Measurements from ENCODE around the gene GARNL3.

The GARNL3 gene

DNA sequence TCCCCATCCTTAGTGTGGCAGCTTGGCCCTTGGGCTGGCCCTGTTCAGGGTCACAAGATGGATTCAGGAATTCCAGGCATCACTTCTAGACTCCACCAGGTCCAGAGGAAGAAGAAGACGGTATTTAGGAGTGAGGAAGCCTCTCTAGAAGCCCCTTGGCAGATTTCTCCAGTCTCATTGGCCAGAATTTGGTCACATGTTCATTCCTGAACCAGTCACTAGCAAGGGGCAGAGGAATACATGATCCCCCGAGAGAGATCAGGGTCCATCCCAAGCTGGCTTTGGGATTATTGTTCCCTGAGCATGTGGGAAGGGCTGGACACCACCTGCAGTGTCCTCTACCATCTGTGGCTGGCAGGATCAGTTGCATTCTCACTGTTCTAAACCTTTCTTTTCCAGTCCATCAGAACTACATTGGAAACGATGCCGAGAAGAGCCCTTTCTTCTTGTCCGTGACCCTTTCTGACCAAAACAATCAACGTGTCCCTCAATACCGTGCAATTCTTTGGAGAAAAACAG, 48.5 kb downstream of the GARNL3 start:
- DNase-seq (ENCODE audit: low read depth in 2 of 2), result no peak

DNA sequence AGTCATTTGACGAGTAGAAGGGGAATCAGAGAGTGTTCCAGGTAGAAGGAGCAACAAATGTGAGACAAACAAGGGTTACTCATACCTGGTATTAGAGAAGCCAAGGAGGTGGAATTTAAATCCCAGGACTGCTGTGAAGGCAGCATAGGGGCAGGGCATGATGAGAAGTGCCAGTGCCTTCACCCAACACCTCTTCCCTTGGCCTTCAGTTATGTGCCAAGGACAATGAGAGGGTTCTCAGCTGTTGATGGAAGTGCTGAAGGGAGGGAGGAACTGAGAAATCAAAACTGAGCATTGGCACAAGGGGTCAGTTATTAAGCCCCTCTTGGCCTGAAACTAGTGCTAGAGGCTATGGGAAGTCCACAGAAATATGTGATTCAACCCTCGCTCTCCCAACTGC, 50.3 kb downstream of the GARNL3 start:
- DNase-seq (ENCODE audit: low read depth in 2 of 2), result no peak

DNA sequence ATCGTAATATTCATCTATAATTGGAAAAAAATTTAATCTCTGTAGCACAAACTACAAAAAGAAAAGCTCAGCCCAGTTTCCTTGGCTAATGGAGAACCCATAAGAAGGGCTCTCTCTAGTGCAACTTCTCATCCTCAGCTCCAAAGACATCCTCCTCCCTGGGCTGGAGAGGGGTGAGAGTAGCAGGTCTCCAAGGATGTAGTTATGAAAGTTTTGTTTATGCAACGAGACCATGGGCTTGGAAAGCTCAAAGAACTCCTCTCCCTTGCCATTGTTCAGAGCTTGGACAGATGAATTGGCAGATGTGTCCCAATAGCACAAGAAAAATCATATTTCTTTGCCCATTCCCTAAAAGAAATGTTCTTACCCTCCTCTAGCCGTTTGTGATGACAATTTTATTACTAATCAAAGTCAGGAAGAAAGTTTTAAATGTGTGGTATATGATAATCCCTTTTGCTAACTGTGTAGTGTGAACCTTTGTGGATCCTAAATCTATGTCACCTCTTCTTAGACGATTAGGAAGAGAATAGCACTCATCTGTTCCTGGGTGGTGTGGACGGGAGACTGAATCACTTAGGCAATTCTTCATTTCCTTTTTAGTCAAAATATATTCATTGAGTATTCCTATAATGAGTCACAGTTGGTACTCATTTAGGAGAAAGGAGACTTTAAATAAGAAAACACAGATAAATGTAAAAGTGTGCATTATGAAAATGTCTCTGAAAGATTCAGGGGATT, 52.2 kb downstream of the GARNL3 start:
- DNase-seq (ENCODE audit: low read depth in 2 of 2), result no peak

DNA sequence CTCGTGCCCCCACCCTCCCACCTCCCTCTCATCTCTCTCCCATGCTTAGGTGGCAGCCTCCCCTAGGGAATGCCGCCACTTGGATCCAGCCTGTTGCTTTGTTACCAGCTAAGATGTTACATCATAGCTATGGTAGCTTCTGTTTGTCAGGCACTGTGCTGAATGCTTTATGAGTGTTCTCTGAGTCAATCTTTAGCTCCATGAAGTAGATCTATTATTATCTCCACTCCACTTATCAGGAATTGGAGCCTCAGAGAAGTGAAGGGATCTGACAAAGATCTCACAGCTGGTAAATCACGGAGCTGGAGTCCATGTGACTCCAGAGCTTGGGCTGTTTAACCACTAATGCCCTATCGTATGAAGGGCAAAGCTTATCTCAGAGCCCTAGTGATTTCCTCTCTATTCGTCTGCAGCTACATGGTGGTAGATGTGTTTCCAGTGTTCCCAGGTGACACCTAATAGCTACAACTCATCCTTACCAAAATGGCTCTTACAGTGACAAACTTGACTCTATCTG, 54.1 kb downstream of the GARNL3 start:
- no peak for DNase-seq (ENCODE audit: low read depth in 2 of 2)

DNA sequence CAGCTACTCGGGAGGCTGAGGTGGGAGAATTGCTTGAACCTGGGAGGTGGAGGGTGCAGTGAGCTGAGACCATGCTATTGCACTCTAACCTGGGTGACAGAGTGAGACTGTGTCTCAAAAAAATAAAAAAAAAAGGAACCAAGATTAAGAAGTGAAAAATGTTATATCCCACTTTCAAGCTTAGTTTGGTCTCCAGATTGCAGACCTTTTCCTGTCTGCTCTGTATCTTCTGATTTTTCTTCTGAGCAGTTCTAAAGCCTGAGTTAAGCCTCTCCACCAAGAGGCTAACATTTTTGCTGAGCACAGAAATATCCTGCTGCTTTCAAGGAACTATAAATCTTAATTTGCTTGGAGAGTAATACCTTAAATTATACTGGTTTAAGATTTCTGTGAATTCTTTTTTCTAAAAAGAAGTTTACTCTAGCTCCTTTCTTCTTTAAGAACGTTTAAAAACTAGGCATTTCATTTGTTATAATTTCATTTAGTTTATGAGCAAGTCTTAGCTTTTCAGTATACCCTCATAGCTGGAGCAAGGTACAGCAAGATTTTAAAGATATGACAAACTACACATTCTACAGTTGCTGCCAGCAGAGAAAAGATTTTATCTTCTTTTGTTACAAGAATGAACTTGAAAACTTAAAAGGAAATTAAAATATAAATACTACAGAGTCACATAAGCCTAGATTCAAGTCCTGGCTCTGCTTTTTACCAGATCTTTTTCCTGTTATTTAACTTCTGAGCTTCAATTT, 55.0 kb downstream of the GARNL3 start:
- no peak for DNase-seq (ENCODE audit: low read depth in 2 of 2)

DNA sequence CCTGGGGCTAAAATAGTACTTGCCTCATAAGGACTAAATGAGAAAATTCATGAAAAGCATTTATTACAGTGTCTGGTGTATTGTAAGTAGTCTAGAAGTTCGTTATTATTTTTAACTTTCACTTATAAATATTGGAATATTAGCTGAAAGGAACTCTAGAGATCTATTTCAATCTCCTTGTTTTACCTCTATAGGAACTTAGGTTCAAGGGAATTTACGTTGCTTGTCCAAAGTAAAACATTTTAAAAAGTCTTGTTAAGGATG, 55.5 kb downstream of the GARNL3 start:
- DNase-seq (ENCODE audit: low read depth in 2 of 2), result no peak

DNA sequence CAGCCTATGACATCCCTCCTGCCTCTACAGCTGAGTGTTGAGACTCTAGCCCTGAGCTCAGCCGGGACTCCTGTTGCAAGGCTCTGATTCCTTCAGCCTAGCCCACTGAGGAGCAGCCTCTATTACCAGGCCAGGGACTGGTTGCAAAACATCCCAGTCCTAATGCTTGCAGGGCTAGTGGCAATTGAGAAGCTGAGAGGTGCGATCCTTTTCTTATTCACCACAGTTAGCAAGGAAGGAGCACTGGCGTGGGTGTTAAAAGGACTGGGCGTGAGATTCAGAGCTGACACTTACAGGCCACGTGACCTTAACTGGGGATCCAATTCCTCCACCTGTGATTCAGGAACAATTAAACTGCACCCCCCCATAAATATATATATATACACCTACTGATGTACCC, 58.8 kb downstream of the GARNL3 start:
- DNase-seq (ENCODE audit: low read depth in 2 of 2), result no peak

DNA sequence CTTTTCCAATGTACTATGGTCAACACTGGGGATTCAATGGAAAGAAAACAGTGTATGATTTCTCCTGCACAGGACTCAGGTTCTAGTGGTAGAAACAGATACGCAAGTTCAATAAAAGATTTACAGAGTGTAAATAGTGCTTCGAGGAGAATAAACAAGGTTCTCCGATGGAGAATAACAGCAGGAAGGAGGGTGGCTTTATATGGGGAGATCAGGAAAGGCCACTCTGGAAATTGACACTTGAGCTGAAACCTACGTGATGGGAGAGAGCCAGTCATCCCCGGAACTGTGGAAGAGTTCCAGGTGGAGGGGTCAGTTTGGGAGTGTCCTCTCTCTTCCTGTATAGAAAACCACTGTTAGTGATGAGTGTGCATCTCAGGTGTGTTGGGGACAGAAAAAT, 65.9 kb downstream of the GARNL3 start:
- no peak for DNase-seq (ENCODE audit: low read depth in 2 of 2)

DNA sequence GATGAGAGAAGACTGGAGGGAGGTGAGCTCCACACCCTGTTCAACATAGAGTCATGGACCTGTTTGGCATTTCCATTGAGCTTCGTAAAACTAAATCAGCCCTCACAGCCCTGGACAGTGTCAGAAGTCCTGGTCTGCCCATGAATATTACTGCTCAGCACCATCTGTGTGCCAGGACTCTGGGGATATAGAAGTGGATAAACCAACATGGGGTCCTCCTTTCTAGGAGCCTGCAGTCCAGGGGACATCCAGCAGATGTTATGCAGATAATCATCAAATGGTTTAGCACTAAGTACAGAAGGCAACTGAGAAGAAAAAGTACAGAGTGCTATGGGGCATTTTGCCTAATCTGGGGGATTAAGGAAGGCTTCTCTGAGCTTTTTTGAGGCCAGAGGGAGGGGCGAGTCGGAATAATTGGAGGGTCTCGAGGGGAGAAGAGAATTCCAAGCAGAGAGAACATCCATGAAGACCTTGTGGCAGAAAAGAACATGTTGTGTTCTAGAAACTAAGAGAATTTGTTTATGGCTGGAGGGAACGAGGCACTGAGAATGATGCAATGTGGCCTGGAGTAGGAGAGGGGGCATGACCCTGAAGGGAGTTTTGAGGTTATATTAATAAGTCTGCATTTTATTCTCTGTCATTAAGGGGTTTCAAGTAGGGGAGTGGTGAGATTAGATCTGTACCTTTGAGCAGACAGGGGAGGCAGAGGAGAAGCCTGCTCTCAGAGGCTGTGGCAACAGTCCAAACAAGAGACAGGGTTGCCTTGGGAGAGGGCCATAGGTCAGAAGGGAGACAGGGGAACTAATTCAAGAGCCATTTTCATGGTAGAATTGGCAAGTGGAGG, 68.9 kb downstream of the GARNL3 start:
- no peak for DNase-seq (ENCODE audit: low read depth in 2 of 2)

DNA sequence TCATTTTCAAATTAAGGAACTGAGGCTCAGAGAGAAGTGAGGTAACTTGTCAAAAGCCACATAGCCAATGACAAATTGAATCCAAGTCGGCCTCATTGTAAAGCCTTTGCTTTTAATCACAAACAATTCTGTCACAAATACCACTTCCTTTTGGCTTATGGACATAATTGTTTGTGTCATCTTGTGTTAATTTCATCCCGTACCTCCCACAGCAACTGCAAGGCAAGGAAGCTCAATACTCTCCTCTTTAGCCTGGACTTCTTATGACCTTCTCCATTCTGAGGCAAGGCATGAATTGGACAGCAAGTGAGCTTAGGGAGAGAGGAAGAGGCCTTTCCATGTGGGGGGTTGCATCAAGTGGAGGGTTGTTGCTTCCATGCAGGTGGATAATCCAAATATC, 70.2 kb downstream of the GARNL3 start:
- no peak for DNase-seq (ENCODE audit: low read depth in 2 of 2)

DNA sequence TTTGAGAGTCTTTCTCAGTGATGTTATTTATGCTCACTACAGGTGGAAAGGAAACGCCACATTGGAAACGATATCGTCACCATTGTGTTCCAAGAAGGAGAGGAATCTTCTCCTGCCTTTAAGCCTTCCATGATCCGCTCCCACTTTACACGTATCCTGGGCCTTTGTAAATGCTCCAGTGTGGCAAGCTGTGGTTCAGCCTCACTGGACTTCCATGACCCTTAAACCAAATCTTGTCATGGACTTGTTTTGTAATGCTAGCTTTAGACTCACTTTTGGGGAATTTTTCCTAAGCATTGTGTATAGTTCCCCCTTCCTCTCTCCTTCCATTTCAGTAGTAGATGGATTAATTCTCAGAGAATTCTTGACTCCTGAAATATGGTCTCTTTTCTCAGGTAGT, 71.5 kb downstream of the GARNL3 start:
- DNase-seq (ENCODE audit: low read depth in 2 of 2), result no peak

DNA sequence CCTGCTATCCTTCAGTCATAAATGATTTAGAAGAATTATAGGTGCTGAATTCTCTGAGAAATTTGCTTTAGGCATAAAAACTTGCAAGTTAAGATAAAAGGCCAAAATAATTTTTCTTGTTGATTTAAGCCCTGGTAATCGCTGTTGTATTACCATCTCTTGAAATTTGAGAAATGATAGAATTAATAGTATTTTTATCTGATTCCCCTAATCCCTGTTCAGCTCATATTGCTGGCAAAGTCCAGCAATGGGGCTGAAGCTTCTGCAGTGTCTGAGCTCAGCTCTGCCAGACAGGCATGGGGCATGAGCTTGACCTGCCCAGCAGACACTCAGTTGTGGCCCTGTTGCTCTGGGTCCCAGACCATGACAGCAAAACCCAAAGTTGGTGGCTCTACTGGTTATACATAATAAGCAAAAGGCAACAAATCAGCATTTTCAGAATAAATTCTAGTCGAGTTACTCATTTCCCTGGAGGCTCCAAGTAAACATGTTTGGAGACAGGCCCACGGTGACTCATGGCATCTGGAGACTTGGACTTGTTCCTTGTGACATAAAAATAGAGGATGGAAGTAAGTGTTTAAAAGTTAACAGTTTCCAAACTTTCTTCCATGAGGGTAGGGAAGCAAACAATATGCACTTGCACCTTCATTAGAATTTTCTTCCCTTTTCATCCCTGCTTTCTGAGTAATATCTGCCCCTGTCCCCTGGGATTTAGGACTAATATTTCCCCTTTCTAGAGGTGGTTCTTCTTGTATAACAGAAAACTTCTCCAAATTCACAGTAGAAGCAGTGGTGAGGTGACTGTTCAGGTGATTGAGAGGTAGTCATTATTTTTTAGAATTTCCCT, 72.2 kb downstream of the GARNL3 start:
- DNase-seq (ENCODE audit: low read depth in 2 of 2), result no peak

DNA sequence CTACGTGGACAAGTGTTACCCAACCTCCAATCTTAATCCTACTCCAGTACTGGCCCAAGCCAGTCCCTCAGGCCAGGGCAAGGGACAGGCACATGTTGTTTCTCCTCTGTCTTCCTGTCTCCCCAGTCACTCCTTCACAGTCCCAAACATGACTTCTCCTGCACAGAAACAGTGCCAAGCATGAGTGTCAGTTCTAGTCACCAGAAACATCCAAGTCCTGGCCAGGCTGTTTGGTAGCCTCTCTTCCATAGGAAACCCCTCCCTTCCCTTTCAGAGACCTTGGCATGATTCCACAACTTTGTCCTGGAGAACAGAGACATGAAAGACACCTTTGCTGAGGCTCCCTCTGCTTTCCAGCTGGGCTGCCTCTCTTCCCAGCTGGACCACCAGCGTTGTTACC, 76.1 kb downstream of the GARNL3 start:
- DNase-seq (ENCODE audit: low read depth in 2 of 2), result no peak

DNA sequence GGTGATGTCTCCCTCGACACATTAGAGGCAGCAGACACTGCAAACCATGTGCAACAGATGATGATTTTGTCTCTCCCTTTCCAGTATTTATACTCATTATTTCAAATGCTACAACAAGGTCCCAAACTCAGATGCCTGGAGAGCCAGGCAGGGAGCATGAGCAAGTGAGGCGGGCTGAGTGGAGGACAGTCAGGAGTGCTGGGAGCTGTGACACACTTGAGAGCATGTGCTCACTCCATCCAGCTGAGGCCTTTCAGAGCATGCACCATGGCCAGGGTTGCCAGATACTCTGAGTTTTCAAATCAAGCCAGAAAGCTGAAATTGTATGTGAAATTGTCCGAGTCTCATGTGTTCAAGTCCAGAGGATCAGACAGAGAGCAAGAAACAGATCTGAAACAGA, 76.6 kb downstream of the GARNL3 start:
- no peak for DNase-seq (ENCODE audit: low read depth in 2 of 2)

DNA sequence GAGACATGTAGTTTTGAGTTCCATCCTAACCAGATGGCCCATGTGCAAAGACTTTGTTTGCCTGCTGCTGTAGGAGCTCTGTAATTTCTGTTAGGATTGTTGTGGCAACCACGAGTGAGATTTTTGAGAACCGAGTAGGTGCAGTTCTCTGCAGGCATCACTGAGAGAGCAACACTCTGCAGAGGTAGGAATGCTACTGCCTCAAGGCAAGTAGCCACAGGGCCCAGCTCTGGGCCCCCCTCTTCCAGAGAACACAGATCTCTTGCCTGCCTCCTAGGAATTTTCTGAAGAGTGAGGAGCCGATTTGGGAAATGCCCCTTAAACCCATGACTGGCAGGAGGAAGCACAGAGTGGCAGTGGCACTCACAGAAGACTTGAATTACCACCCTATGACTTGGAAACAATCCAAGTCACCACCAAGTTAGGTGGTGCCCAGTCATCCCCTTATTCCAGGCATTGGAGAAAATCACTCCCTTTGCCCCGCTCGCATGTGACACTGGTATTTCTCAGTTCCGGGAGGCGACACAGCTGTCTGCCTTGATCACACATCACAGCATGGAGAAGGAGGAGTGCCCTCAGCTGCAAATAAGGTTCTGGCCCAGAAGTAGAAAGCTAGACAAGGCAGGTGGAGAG, 79.9 kb downstream of the GARNL3 start:
- DNase-seq (ENCODE audit: low read depth in 2 of 2), result no peak

DNA sequence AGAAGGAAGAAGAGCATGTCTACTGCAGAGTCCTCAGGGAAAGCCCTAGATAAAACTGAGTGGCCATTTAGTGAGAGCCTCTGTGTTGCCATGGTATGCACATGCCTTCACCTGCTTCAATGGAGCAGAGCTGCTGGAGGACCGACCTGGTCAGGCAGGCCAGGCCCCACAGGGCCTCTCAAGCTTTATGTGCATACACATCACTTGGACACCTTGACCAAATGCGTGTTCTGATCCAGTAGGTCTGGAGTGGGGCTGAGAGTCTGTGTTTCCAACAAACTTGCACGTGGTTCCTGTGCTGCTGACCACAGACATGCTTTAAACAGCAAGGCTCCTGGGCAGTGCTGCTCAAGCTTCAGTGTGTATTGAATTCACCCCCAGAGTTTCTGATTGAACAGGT, 81.0 kb downstream of the GARNL3 start:
- DNase-seq (ENCODE audit: low read depth in 2 of 2), result no peak

DNA sequence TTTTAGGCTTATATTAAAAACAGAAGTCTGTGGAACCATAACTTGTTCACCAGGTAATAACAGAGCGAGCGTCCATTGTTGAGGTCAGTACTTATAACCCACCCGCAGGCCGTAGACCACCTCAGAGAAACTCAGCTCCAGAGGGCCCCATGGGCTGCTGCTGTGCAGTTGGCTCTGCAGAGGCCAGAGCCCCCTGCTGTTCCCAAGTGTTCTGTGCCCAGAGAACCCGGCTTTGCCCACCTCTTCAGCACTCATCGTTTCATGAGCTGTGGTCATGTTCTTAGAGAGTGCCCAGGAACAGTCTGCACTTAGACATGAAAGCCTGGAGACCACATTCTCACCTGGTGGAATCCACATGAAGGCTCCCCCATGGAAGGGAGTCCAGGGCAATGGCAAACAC, 82.0 kb downstream of the GARNL3 start:
- DNase-seq (ENCODE audit: low read depth in 2 of 2), result no peak

DNA sequence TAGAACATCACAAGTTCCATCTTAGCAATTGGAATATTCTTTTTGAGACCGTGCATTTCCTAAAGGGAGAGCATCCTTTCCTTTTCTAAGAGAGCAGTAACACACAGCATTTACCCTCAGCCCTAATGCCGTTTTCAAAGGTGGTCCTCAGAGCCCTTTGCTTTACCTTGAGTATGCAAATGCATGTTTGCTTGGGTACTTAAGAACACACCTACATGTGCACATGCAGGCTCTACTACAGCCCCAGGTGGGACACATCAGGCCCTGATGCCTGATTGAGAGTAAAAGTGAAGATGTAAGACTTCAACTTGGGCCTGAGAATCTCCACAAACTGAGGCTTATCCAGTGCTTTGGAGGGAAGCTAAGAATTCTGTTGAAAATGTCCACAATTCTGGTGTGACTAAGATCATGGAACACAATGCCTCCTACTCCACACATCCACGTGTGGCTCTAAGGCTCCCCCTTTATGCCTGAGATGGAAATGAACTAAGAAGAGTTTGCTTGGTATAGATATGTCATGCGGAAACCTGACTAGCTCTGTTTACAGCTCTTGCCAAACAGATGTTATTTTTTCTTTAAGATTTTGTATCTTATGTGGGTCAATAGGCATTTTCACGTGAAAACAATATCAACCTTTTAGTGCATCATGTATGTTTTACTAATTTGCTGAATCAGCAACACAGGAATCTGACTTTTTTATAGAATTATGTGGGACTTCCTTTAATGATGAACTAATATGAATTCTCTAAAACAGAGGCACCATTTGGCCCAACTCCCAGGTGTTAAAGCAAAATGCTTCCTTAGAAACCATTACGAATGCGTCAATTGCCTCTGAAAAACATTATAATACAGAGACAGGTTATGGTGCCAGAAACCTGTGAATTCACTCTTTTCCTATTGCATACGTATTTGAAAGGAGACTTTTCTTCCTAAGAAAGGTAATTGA, 83.5 kb downstream of the GARNL3 start:
- DNase-seq (ENCODE audit: low read depth in 2 of 2), result no peak

DNA sequence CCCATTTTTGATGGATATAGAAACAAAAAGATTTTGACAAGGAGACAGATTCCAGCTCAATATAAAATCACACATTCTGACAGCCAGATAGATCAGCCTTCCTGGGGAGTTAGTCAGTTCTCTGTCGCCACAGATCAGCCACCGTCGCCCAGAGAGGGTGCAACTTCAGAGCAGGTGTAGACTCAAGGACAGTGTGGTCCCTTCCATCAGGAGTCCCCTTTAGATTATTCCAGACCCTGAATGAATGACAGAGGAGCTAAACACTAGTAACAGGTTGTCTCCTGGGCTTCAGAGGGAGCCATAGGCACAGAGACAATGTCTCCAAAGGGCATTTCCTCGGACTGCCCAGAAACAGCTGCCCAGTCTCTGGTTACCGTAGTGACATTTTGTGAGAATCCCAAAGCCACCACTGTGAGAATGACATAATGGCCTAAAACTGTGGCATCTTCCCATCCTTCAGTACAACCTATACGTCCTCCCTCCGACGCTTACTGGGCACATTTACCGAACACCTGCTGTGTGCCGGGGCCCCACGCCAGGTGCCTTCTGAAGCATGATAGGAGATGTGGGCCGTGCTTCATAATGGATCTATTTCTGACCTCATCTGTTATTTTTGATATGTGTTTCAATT, 85.0 kb downstream of the GARNL3 start:
- no peak for DNase-seq (ENCODE audit: low read depth in 2 of 2)
